Left colon (tissue), 2 donors: ENCODE data around the gene MAD1L1. TPM values are rescaled to one million over a fixed set of nuclear protein-coding genes. Genes with fewer than 3 reads are reported as not detected.
"Not testable (repeated sequence)": the region's sequence is repeated elsewhere in the genome, so short reads cannot be mapped to it uniquely, and the experiment has no call there.

ENCODE experiments used
- ATAC-seq: fragments of 200-7000 bp; cut with Tn5 transposase; one replicate; pipeline ENCODE4 v1.9.1; 2020; ENCODE audit warnings: mild to moderate bottlenecking, moderate library complexity
- DNase-seq, 2 donors: peaks; one replicate each; pipeline ENCODE4 v3.0.0-alpha.2; 2020
- intact Hi-C, 2 donors: fragments of 100-400 bp; cut with DNase I in 1 of 2; cut with micrococcal nuclease in 1 of 2; formaldehyde crosslinking; loops; one replicate each; pipeline versions ENCODE4 v1.11.2 to v1.14.0; 2022; cut with DNase I, micrococcal nuclease
- total RNA-seq, 2 donors: library from RNA; stranded (reverse); fragmentation: NEBNext Ultra II Directional; extraction: Animal tissue kit (Norgen Biotek cat#: 25700); gene quantifications; one replicate each; pipeline ENCODE4 v1.2.1, GENCODE V29; 2021
- donor health status: DM: no; HTN: no; CAD: no.
- donor health status: DM: yes; HTN: yes; CAD: no.

The MAD1L1 gene
- total RNA-seq, 2 donors from 2014 or later, result 22.1 to 28.2 TPM

DNA sequence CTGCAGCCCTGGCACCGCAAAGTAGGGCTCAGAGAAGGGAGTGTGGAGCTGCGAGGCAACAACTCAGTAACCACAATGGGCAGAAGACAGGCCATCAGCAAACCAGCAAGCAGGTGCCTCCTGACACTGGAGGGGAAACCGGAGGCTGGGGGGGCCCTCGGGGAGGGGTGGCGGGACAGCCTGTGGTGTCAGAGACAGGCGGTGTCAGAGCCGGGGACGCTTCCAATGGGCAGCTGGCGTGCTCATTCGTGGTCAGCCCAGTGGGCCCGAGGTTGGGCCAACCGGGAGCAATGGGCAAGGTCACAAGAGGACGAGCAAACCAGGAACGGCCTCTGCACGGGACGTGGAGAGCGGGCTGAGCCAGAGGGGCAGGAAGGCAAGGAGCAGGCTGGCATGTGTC, 158.1 kb downstream of the MAD1L1 start:
- DNase-seq, result no peak
- ATAC-seq, result no peak

DNA sequence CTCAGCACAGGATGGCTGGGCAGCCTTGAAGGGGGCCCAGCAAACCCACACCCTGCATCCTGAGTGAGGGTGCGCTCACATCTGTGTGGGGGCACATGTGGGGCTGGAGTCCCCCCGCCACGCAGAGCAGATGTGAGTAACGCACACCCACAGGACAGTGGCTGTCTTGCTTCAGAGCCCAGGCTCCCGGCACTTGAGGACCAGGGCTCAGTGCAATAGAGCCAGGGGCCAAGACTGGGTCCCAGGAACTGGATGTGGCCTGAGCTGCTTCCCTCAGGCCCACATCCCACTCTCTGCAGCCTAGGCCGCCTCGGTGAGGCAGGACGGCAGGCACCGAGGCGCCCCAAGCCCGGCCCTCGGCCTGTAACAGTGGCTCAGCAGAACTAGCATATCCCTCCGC, 159.9 kb downstream of the MAD1L1 start:
- ATAC-seq, result no peak
- intact Hi-C loops, result no loop called here
- DNase-seq, result no peak

More for the DNA sequence above, 158.1 kb downstream of the MAD1L1 start:
- intact Hi-C loops, result no loop called here

GRCh38 chr7:2072042-2072441, 160.7 kb downstream of the MAD1L1 start:
- intact Hi-C loops, result no loop called here
- DNase-seq (no peak), ATAC-seq (no peak)

DNA sequence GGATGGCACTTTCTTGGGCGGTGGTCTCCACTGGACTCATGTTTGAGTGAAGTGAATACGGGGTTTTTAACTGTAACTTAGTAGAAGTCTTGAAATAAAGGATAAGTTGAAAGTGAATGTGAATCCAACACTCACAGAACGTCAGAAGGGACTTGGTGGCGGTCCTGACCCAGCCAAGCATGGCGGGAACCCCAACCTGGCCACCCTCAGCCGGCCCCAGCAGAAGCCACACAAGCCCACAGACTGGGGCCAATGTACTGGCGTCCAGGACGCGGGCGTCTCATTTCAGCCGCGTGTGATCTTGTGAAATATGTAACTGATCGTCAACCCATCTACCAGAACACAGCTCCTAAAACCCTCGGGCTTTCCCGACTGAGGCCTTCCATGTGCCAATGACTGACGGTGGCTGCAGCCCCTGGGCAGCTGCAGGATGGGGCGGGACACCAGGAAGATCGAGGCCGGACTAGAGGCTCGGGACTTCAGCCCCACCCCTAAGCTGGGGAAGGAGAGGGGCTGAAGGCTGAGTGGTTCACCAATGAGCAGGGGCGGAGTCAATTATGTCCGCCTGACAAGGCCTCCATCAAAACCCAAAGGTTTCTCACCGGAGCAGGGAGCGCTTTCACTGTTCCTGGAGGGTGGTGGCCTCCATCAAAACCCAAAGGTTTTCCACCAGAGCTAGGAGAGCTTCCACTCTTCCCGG, 161.5 kb downstream of the MAD1L1 start:
- no peak for ATAC-seq
- intact Hi-C loops, result no loop called here
- no peak for DNase-seq

DNA sequence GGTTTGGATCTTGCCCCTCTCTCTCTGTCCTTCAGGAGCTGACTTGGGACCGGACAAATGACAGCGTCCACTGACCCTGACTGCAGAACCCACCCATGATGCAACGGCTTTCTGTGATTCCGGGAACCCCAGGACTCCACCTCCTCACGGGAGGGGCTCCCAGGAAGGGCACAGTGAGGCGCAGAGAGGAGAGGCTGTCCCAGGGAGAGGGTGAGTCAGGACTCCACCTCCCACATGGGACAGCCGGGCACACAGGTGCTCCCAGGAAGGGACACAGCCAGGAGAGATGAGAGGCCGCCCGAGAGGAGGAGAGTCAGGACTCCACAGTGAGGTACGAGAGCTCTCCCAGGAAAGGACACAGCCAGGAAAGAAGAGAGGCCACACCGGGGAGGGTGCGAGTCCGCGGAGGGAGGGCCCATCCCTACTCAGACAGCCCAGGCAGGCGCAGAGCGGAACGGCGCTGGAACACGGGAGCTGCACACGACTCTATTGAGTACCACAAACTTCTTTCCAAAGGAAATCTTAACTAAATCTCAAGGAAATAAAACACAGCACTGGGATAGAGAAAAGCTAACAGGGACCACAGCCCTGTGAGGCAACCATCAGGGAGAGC, 162.5 kb downstream of the MAD1L1 start:
- no peak for DNase-seq
- intact Hi-C loops, result no loop called here
- no peak for ATAC-seq

GRCh38 chr7:2069472-2069860, 163.3 kb downstream of the MAD1L1 start:
- intact Hi-C loops, result no loop called here
- no peak for ATAC-seq
- no peak for DNase-seq

- DNase-seq, result no peak
- no peak for ATAC-seq
- intact Hi-C loops, result no loop called here
Observed at GRCh38 chr7:2068693-2069471, 163.9 kb downstream of the MAD1L1 start.

DNA sequence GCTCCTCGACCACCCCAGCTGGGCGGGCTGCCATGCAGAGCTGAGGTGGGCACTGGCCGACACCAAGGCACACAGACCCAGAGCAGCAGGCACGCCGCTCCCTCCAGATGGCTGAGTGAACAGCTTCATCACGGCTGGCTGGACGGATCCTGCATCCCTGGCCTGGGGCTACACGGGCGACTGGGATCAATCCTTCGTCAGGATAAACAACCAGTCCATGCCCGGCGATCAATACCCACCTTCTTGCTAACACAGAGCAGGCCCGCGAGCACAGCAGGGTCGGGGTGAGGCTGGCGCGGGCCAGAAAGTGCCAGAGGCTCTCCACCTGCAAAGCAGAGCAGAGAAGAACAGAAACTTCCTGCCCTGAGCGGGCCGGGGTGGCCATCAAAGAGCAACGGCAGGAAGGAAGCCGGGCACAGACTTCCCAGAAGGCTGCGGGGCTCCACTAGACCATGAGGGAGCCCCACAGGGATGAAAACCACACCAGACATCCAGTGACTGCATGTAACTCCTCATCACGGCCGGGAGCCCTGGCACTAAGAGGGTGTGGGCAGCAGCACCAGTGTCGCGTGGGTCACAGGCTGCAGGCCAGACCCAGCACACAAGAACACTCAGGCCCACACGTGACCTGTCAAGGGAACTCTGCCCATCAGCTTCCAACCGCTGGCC, 166.4 kb downstream of the MAD1L1 start:
- intact Hi-C loops, result no loop called here
- DNase-seq, result no peak
- no peak for ATAC-seq

GRCh38 chr7:2065528-2065927, 167.2 kb downstream of the MAD1L1 start:
- ATAC-seq, result no peak
- intact Hi-C loops, result no loop called here
- DNase-seq, result no peak

DNA sequence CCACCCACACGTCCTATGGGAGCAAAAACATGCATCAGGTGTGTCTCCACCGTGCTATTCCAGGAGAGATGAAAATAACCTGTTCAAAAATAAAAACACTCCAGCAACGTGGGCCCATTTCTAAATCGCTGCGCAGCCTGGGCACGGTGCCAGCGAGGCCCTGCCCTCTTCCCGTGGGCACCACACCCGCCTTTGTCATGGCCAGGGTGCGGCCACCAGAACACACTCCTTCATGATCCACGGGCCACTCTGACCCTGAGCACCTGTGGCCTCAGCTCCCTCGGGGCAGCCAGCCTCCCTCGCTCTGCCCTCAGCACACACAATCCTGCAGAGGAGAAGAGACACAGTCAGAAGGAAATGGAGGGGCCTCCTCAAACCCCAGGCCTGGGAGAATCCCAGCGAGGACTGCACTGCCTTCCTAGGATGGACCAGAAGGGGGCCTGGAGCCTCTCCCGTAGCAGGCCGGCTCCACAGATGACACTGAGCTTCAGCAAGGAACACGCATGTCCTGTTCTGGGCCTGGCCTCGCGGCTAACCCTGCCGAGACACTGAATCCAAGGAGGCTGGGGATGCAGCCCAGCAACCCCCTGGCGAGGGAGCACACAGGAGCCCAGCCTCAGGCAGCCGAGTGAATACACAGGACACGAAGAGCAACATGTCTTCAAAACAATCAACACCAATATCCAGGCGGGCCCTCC, 169.0 kb downstream of the MAD1L1 start:
- ATAC-seq (peak; percentile 93), DNase-seq (peak; percentile 69 to 85)
- intact Hi-C loops, result no loop called here

DNA sequence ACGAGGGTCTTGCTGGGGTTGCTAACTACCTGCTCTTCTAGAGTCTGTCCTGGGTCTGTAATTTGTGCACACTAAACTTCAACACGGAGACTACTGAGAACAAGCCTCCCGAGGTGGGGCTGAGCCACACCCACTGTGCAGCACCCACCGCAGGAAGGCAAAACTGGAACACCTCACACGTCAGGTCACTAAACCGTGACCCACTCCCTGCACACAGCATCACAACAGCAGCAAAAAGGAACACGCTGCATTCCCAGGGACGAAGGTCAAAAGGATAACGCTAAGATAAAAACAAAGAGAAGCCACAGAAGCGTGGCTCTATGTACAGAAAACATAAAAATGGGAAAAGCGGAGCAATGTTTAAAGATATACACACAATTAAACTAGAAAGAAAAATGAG, 170.1 kb downstream of the MAD1L1 start:
- intact Hi-C loops, result no loop called here
- DNase-seq, result peak in 1 of 2 donors; percentile 24
- peak; percentile 68 for ATAC-seq

DNA sequence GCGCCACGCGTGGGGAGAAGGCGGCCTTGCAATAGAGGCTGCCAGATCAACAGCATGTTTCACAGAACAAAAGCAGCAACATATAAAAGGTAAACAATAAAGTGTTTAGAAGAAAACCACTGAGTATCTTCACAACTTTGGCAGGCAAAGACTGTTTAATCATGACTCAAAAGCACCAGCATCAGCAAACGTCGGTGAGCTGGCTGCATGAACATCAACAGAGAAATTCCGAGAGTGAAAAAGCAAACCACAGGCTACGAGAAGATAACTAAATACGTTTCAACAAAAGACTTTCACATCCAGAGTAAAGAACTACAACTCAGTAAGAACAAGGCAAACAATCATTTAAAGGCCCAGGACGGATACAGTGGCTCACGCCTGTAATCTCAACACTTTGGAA, 172.0 kb downstream of the MAD1L1 start:
- ATAC-seq (no peak), DNase-seq (no peak)
- intact Hi-C loops, result no loop called here

GRCh38 chr7:2059964-2060700, 172.6 kb downstream of the MAD1L1 start:
- DNase-seq (no peak), ATAC-seq (no peak)
- intact Hi-C loops, result no loop called here

DNA sequence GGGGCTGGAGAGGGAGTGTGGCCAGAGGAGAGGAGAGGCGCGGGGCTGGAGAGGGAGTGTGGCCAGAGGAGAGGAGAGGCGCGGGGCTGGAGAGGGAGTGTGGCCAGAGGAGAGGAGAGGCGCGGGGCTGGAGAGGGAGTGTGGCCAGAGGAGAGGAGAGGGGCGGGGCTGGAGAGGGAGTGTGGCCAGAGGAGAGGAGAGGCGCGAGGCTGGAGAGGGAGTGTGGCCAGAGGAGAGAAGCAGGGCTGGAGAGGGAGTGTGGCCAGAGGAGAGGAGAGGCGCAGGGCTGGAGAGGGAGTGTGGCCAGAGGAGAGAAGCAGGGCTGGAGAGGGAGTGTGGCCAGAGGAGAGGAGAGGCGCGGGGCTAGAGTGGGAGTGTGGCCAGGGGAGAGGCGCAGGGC, 174.5 kb downstream of the MAD1L1 start:
- ATAC-seq, intact Hi-C loops, DNase-seq: not testable (repeated sequence)

- intact Hi-C loops, result no loop called here
- no peak for DNase-seq
- no peak for ATAC-seq
Observed at GRCh38 chr7:2055956-2056355, 176.8 kb downstream of the MAD1L1 start.

GRCh38 chr7:2054927-2055326, 177.8 kb downstream of the MAD1L1 start:
- no peak for ATAC-seq
- DNase-seq, result no peak
- intact Hi-C loops, result no loop called here

DNA sequence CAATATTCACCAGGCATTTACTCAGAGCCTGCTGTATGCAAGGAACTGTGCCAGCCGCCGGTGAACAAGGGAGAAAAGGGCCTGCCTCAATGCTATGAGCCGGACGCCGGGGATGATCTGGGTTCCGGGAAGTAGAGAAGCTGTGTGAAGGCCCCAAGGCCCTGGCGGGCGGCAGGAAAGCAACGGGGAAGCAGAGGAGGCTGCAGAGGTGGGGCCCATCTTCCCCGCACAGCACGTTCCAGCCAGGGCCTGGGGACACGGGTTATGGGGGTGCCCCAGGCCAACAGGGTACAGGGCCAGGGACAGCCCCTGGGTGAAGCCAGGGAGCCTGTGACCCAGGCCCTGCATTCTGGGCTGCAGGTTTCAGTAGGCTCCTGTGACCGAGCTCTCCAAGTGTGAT, 179.3 kb downstream of the MAD1L1 start:
- ATAC-seq (no peak), DNase-seq (no peak)
- intact Hi-C loops, result no loop called here

DNA sequence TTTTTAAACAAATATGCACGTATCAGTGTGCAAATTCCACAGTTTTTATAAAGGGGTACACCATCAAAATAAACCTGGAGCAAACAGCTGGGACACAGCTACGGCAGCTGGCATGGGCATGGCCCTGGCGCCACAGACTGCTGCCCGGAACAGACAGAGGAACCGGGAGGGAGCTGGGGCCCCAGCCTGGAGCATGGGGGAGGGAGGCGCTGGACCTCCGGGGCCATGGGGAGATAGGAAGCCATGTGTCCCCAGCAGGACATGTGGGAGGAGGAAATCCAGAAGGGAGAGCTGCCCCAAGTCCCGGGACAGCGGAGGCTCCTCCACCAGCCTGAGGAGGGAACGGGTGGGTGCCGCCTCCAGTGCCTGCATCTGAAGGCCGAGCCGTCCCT, 180.1 kb downstream of the MAD1L1 start:
- DNase-seq, result no peak
- intact Hi-C loops, result no loop called here
- ATAC-seq, result no peak
